ENCODE results near the gene LY9.
"Not testable (repeated sequence)": the region's sequence is repeated elsewhere in the genome, so short reads cannot be mapped to it uniquely, and the experiment has no call there.

The LY9 gene

GRCh38 chr1:160781186-160781766, 14.7 kb upstream of the LY9 start:
- H3K9ac ChIP-seq (ENCODE audit: insufficient read length, low read depth), result no peak overlapping the region
- H3K36me3 ChIP-seq (ENCODE audit: insufficient read depth, insufficient read length, low read length), result no peaks in the 10 kb centered on the region
- H3K4me1 ChIP-seq (ENCODE audit: insufficient read depth, insufficient read length), result no peaks in the 10 kb centered on the region
- no peak for DNase-seq (ENCODE audit: low read depth, low spot score)
- peaks cover 22% of the 10 kb centered on the region; the same call in 1 of the 2 replicates for H3K9me3 ChIP-seq (ENCODE audit: insufficient read depth, low read length)
- H3K4me3 ChIP-seq (ENCODE audit: insufficient read length, low read depth), result no peak overlapping the region
- H3K27me3 ChIP-seq (ENCODE audit: insufficient read depth, insufficient read length), result no peaks in the 10 kb centered on the region
- TF ChIP-seq SUZ12 (IDR thresholded peaks at IDR 0.05; ENCODE audit: extremely low read depth, insufficient read depth, insufficient read length), result no peak
- no peak for TF ChIP-seq ZNF274 (IDR thresholded peaks at IDR 0.05; ENCODE audit: low read depth, low read length)
- no peak for TF ChIP-seq YY1 (IDR thresholded peaks at IDR 0.05; ENCODE audit: insufficient read depth, insufficient read length)

- no peak for TF ChIP-seq ZNF274 (IDR thresholded peaks at IDR 0.05; ENCODE audit: low read depth, low read length)
- no peak for TF ChIP-seq YY1 (IDR thresholded peaks at IDR 0.05; ENCODE audit: insufficient read depth, insufficient read length)
- no peak for TF ChIP-seq SUZ12 (IDR thresholded peaks at IDR 0.05; ENCODE audit: extremely low read depth, insufficient read depth, insufficient read length)
- no peaks in the 10 kb centered on the region for H3K27me3 ChIP-seq (ENCODE audit: insufficient read depth, insufficient read length)
- H3K36me3 ChIP-seq (ENCODE audit: insufficient read depth, insufficient read length, low read length), result no peaks in the 10 kb centered on the region
- H3K4me1 ChIP-seq (ENCODE audit: insufficient read depth, insufficient read length), result no peaks in the 10 kb centered on the region
- DNase-seq (ENCODE audit: low read depth, low spot score), result no peak
- no peak overlapping the region for H3K4me3 ChIP-seq (ENCODE audit: insufficient read length, low read depth)
- H3K9ac ChIP-seq (ENCODE audit: insufficient read length, low read depth), result no peak overlapping the region
- peaks cover 22% of the 10 kb centered on the region; the same call in 1 of the 2 replicates for H3K9me3 ChIP-seq (ENCODE audit: insufficient read depth, low read length)
Measured at GRCh38 chr1:160781914-160782689, 13.9 kb upstream of the LY9 start.

- not testable (repeated sequence) for DNase-seq (ENCODE audit: low read depth, low spot score); H3K36me3 ChIP-seq (ENCODE audit: insufficient read depth, insufficient read length, low read length); H3K9ac ChIP-seq (ENCODE audit: insufficient read length, low read depth); H3K4me3 ChIP-seq (ENCODE audit: insufficient read length, low read depth); H3K4me1 ChIP-seq (ENCODE audit: insufficient read depth, insufficient read length); H3K27me3 ChIP-seq (ENCODE audit: insufficient read depth, insufficient read length)
- H3K9me3 ChIP-seq (ENCODE audit: insufficient read depth, low read length), result peaks cover 22% of the 10 kb centered on the region; the same call in 1 of the 2 replicates
Measured at GRCh38 chr1:160782988-160783765, 12.8 kb upstream of the LY9 start.

GRCh38 chr1:160789051-160789701, 6.8 kb upstream of the LY9 start:
- no peaks in the 10 kb centered on the region for H3K4me1 ChIP-seq (ENCODE audit: insufficient read depth, insufficient read length)
- H3K9ac ChIP-seq (ENCODE audit: insufficient read length, low read depth), result no peak overlapping the region
- DNase-seq (ENCODE audit: low read depth, low spot score), result no peak
- H3K4me3 ChIP-seq (ENCODE audit: insufficient read length, low read depth), result no peak overlapping the region
- TF ChIP-seq YY1 (IDR thresholded peaks at IDR 0.05; ENCODE audit: insufficient read depth, insufficient read length) (no peak), SUZ12 (IDR thresholded peaks at IDR 0.05; ENCODE audit: extremely low read depth, insufficient read depth, insufficient read length) (no peak), ZNF274 (IDR thresholded peaks at IDR 0.05; ENCODE audit: low read depth, low read length) (no peak)
- no peaks in the 10 kb centered on the region for H3K36me3 ChIP-seq (ENCODE audit: insufficient read depth, insufficient read length, low read length)
- H3K27me3 ChIP-seq (ENCODE audit: insufficient read depth, insufficient read length), result no peaks in the 10 kb centered on the region
- no peaks in the 10 kb centered on the region for H3K9me3 ChIP-seq (ENCODE audit: insufficient read depth, low read length)

- Histone ChIP-seq H3K4me1 (ENCODE audit: insufficient read depth, insufficient read length) (no peaks in the 10 kb centered on the region), H3K4me3 (ENCODE audit: insufficient read length, low read depth) (no peak overlapping the region), H3K36me3 (ENCODE audit: insufficient read depth, insufficient read length, low read length) (no peaks in the 10 kb centered on the region), H3K9me3 (ENCODE audit: insufficient read depth, low read length) (no peaks in the 10 kb centered on the region), H3K27me3 (ENCODE audit: insufficient read depth, insufficient read length) (no peaks in the 10 kb centered on the region), H3K9ac (ENCODE audit: insufficient read length, low read depth) (no peak overlapping the region)
- DNase-seq (ENCODE audit: low read depth, low spot score), result no peak
- no peak for TF ChIP-seq YY1 (IDR thresholded peaks at IDR 0.05; ENCODE audit: insufficient read depth, insufficient read length)
- no peak for TF ChIP-seq ZNF274 (IDR thresholded peaks at IDR 0.05; ENCODE audit: low read depth, low read length)
- no peak for TF ChIP-seq SUZ12 (IDR thresholded peaks at IDR 0.05; ENCODE audit: extremely low read depth, insufficient read depth, insufficient read length)
Measured at GRCh38 chr1:160789702-160790611, 6.0 kb upstream of the LY9 start.

GRCh38 chr1:160794376-160794775, 1.6 kb upstream of the LY9 start:
- Histone ChIP-seq H3K36me3 (ENCODE audit: insufficient read depth, insufficient read length, low read length) (no peaks in the 10 kb centered on the region), H3K27me3 (ENCODE audit: insufficient read depth, insufficient read length) (no peaks in the 10 kb centered on the region), H3K9me3 (ENCODE audit: insufficient read depth, low read length) (no peaks in the 10 kb centered on the region), H3K9ac (ENCODE audit: insufficient read length, low read depth) (no peak overlapping the region), H3K4me3 (ENCODE audit: insufficient read length, low read depth) (no peak overlapping the region), H3K4me1 (ENCODE audit: insufficient read depth, insufficient read length) (no peaks in the 10 kb centered on the region)
- no peak for DNase-seq (ENCODE audit: low read depth, low spot score)
- no peak for TF ChIP-seq ZNF274 (IDR thresholded peaks at IDR 0.05; ENCODE audit: low read depth, low read length)
- no peak for TF ChIP-seq SUZ12 (IDR thresholded peaks at IDR 0.05; ENCODE audit: extremely low read depth, insufficient read depth, insufficient read length)
- no peak for TF ChIP-seq YY1 (IDR thresholded peaks at IDR 0.05; ENCODE audit: insufficient read depth, insufficient read length)

Measured in NT2/D1 (cell line).